ENCODE data around the gene DCAF8.
"Not testable (repeated sequence)": the region's sequence is repeated elsewhere in the genome, so short reads cannot be mapped to it uniquely, and the experiment has no call there.

DCAF8 gene

GRCh38 chr1:160291248-160292220, 29.2 kb upstream of the DCAF8 start:
- ATAC-seq (ENCODE audit: low read depth) = peak; percentile 87
- Histone ChIP-seq H3K27me3 (ENCODE audit: insufficient read depth, poor library complexity, severe bottlenecking) (no peaks in the 10 kb centered on the region), H3K36me3 (ENCODE audit: low read depth) (peaks cover 82% of the 10 kb centered on the region), H3K4me3 (ENCODE audit: severe bottlenecking) (no peak overlapping the region), H3K9me3 (ENCODE audit: severe bottlenecking) (no peaks in the 10 kb centered on the region), H3K4me1 (ENCODE audit: insufficient read depth, poor library complexity, severe bottlenecking) (no peaks in the 10 kb centered on the region), H3K27ac (ENCODE audit: poor library complexity, severe bottlenecking) (no peak overlapping the region)
- TF ChIP-seq, protein P1, sequence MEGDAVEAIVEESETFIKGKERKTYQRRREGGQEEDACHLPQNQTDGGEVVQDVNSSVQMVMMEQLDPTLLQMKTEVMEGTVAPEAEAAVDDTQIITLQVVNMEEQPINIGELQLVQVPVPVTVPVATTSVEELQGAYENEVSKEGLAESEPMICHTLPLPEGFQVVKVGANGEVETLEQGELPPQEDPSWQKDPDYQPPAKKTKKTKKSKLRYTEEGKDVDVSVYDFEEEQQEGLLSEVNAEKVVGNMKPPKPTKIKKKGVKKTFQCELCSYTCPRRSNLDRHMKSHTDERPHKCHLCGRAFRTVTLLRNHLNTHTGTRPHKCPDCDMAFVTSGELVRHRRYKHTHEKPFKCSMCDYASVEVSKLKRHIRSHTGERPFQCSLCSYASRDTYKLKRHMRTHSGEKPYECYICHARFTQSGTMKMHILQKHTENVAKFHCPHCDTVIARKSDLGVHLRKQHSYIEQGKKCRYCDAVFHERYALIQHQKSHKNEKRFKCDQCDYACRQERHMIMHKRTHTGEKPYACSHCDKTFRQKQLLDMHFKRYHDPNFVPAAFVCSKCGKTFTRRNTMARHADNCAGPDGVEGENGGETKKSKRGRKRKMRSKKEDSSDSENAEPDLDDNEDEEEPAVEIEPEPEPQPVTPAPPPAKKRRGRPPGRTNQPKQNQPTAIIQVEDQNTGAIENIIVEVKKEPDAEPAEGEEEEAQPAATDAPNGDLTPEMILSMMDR (IDR thresholded peaks at IDR 0.05; ENCODE audit: poor library complexity, severe bottlenecking) = peak; percentile 86
- DNase-seq (ENCODE audit: low spot score) = no peak

DNA sequence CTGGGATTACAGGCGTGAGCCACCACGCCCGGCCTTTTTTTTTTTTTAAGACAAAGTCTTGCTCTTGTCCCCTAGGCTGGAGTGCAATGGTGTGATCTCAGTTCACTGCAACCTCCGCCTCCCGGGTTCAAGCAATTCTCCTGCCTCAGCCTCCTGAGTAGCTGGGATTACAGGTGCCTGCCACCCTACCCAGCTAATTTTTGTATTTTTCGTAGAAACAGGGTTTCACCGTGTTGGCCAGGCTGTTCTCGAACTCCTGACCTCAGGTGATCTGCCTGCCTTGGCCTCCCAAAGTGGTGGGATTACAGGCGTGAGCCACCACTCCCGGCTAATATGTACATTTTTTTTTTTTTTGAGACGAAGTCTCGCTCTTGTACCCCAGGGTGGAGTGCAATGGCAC, 25.4 kb upstream of the DCAF8 start:
- H3K9me3 ChIP-seq (ENCODE audit: severe bottlenecking); H3K27me3 ChIP-seq (ENCODE audit: insufficient read depth, poor library complexity, severe bottlenecking); H3K4me1 ChIP-seq (ENCODE audit: insufficient read depth, poor library complexity, severe bottlenecking); H3K27ac ChIP-seq (ENCODE audit: poor library complexity, severe bottlenecking); DNase-seq (ENCODE audit: low spot score); ATAC-seq (ENCODE audit: low read depth); H3K4me3 ChIP-seq (ENCODE audit: severe bottlenecking): not testable (repeated sequence)
- peaks cover 46% of the 10 kb centered on the region for H3K36me3 ChIP-seq (ENCODE audit: low read depth)

- DNase-seq (ENCODE audit: low spot score) (no peak), ATAC-seq (ENCODE audit: low read depth) (no peak)
- peaks cover 46% of the 10 kb centered on the region for H3K36me3 ChIP-seq (ENCODE audit: low read depth)
- H3K4me1 ChIP-seq (ENCODE audit: insufficient read depth, poor library complexity, severe bottlenecking) = no peaks in the 10 kb centered on the region
- no peaks in the 10 kb centered on the region for H3K9me3 ChIP-seq (ENCODE audit: severe bottlenecking)
- TF ChIP-seq, protein P1 (IDR thresholded peaks at IDR 0.05; ENCODE audit: poor library complexity, severe bottlenecking) = no peak
- no peaks in the 10 kb centered on the region for H3K27me3 ChIP-seq (ENCODE audit: insufficient read depth, poor library complexity, severe bottlenecking)
- H3K27ac ChIP-seq (ENCODE audit: poor library complexity, severe bottlenecking) = no peak overlapping the region
- H3K4me3 ChIP-seq (ENCODE audit: severe bottlenecking) = peak overlapping the region; percentile 79
Observed at GRCh38 chr1:160285506-160285905, 23.2 kb upstream of the DCAF8 start.

- Histone ChIP-seq H3K4me3 (ENCODE audit: severe bottlenecking) (peak within 1 kb of the TSS; percentile 79), H3K27ac (ENCODE audit: poor library complexity, severe bottlenecking) (peak within 1 kb of the TSS; percentile 41), H3K9me3 (ENCODE audit: severe bottlenecking) (no peaks in the 10 kb centered on the region), H3K27me3 (ENCODE audit: insufficient read depth, poor library complexity, severe bottlenecking) (no peaks in the 10 kb centered on the region), H3K4me1 (ENCODE audit: insufficient read depth, poor library complexity, severe bottlenecking) (no peaks in the 10 kb centered on the region), H3K36me3 (ENCODE audit: low read depth) (peaks cover 44% of the 10 kb centered on the region)
- DNase-seq (ENCODE audit: low spot score) (peak; percentile 91), ATAC-seq (ENCODE audit: low read depth) (peak; percentile 95)
- TF ChIP-seq, protein P1 (IDR thresholded peaks at IDR 0.05; ENCODE audit: poor library complexity, severe bottlenecking) = no peak
Observed at GRCh38 chr1:160284782-160285344, 22.5 kb upstream of the DCAF8 start, which contains the start of gene PEX19. PEX19 (minus strand) TSS chr1:160285133; CDS start chr1:160285124, 9 bp downstream.

DNA sequence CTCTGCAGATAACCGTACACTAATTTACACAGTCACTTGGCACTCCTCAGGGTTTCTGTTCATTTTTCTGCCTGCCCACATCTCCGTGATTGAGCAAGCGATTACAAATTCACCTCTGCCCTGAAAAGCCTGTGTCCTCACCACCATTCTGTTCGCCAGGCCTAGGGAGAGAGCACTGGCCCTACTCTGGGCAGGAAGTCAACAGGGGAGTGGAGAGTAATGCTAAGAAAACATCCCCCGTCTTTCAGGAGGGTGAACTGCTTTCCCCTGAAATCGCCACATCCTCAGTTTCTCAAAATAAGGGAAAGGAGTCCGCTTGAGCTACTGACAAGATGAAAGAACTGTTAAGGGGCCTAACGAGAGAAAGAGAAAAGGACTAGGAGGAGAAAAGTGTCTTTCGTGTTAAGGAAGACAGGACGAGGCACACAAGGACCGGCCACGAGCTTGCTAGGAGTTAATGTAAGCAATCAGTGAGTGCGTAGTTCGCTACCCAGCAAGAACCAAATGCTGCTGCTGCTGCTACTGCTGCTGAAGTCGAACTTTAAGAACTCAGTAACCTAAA, 22.0 kb upstream of the DCAF8 start:
- H3K4me1 ChIP-seq (ENCODE audit: insufficient read depth, poor library complexity, severe bottlenecking) = no peaks in the 10 kb centered on the region
- peak overlapping the region; percentile 41 for H3K27ac ChIP-seq (ENCODE audit: poor library complexity, severe bottlenecking)
- peaks cover 44% of the 10 kb centered on the region for H3K36me3 ChIP-seq (ENCODE audit: low read depth)
- DNase-seq (ENCODE audit: low spot score) (no peak), ATAC-seq (ENCODE audit: low read depth) (peak; percentile 50)
- TF ChIP-seq, protein P1 (IDR thresholded peaks at IDR 0.05; ENCODE audit: poor library complexity, severe bottlenecking) = no peak
- no peaks in the 10 kb centered on the region for H3K9me3 ChIP-seq (ENCODE audit: severe bottlenecking)
- H3K4me3 ChIP-seq (ENCODE audit: severe bottlenecking) = peak overlapping the region; percentile 79
- H3K27me3 ChIP-seq (ENCODE audit: insufficient read depth, poor library complexity, severe bottlenecking) = no peaks in the 10 kb centered on the region
